T-helper 1 cell treated with Interleukin-12 subunit alpha and Interleukin-12 subunit beta and Interleukin-4 antibody, amounts not matched to agents 30 ng/mL and 1 ng/mL, for 36 hours (primary cell): ENCODE data around the gene ZFPM1. TPM values are rescaled to one million over a fixed set of nuclear protein-coding genes. Genes with fewer than 3 reads are reported as not detected.

Experiments
- intact Hi-C: fragments of 100-400 bp; cut with micrococcal nuclease; formaldehyde crosslinking; loops from one replicate; pipeline ENCODE4 v1.15.1; 2024
- total RNA-seq: library from RNA; stranded (reverse); gene quantifications from 2 replicates; pipeline ENCODE4 v1.2.3, GENCODE V29; 2022

ZFPM1 gene
- total RNA-seq, 1 donor from 2014 or later: 14.0 TPM

DNA sequence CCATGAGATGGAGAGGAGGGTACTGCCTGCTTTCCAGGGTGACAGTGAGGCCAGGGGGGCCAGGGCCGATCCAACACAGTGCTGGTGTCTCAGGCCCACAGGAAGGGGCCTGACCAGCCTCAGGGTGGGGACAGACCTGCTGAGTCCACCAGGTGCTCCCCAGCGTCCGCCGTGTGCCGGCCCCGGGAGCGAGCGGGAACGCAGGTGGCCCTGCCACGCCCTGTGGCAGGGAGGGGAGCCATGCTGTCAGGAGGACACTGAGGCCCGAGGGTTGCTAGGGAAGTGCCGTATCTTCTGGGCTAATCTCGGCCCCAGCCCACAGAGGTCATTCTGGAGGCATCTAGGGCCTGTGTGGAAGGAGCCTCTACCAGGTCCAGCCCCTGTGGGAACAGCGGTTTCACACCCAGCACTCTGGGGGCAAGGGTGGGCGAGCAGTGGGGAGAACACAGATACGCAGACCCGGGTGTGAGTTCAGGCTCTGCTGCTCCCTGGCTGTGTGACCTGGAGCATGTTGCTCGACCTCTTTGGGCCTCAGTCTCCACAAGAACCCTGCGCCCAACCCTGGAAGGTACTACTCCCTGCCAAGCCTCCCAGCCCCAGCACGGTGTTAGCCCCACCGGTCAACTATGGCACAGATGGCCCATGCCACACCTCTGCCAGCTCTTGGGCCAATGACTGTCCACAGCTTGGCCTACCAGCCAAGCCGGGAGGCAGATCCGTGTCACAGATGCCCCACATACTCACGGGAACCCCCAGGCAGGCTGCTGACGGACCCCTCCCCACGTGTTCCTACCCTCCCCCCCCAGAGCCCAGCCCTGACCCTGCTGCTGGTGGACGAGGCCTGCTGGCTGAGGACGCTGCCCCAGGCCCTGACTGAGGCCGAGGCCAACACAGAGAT lies 73.2 kb downstream of the ZFPM1 start:
- intact Hi-C loops: no loop called here

DNA sequence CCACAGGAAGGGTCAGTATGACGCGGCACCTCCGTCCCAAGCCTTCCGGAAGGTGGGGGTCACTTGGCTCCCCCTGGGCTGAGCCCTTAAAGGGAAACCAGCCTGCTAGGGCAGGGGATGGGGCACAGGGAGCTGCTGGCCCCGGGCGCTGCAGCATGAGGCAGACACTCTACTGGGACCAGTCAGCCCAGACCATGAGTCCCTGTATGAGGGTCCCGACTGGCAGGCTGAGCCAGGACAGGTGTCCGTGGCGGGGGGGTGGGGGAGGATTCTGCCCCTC lies 73.8 kb downstream of the ZFPM1 start:
- intact Hi-C loops: loop anchor here (1.0 kb wide), 1 partner anchor 84 kb away; no protein-coding TSS in a partner anchor

DNA sequence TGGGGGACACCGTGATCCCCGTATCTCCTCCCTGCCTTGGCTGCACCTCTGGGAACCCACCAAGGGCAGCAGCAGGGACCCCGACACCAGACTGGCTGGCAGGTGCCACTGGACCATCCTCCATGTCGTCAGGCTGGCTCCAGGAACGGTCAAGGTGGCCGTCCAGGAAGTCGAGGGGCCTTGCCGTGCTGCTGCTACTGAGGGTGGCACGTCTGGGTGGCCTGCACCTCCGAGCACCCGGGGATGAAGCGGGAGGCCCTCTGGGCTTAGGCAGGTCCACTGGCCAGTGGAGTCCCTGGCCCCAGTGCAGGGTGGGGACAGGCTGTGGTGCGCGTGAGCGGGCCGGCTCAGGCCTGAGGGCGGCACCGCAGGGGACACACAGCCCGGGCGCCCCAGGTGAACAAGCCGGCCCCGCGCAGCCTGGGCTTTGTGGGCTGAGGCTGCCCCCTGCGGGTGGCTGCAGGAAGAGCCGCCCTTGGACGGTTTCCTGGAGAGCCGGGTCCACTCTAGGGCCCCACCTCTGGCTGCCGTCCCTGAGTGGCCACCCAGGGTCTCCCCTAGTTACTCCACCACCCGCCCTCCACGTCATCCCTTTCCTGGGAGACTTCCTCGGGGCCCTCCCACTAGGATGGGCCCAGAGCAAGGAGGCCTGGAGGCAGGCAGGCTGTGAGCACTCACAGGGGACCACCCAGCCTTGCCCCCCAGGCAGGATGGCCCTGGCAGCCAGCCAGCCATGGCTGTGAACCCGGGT lies 74.3 kb downstream of the ZFPM1 start:
- intact Hi-C loops: loop anchor here (1.0 kb wide), 1 partner anchor 84 kb away; no protein-coding TSS in a partner anchor

DNA sequence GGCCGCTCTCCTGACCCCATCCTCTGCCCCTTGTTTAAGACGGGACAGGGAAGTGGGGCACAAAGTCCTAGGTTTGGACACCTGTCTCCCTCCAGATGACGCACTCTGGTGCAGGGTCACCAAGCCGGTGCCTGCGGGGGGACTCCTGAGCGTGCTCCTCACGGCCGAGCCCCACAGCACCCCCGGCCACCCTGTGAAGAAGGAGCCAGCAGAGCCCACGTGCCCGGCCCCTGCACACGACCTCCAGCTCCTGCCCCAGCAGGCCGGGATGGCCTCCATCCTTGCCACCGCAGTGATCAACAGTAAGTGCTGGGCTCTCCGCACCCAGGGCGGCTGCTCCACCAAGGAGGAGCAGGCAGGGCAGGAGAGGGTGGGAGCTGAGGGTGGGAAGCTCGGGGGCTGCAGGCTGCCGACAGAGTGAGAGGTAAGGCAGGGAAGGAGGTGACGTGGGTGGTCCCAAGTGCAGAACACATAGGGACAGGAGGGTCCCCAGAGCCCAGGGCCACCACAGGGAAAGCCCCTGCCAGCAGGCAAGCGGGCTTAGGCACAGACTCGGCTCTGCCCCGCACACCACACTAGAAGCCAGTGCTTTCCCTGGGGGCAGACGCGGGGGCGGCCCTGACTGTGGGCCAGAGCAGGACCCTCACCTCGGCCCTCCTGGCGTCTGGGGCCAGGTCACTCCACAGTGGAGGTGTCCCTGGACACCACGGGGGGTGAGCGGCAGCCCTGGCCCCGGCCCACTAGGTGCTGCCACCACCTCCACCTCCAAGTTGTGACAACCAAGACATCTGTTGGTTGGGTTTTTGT lies 75.1 kb downstream of the ZFPM1 start:
- intact Hi-C loops: loop anchor here (1.0 to 2.0 kb wide), 2 partner anchors 35 to 85 kb away; no protein-coding TSS in a partner anchor

DNA sequence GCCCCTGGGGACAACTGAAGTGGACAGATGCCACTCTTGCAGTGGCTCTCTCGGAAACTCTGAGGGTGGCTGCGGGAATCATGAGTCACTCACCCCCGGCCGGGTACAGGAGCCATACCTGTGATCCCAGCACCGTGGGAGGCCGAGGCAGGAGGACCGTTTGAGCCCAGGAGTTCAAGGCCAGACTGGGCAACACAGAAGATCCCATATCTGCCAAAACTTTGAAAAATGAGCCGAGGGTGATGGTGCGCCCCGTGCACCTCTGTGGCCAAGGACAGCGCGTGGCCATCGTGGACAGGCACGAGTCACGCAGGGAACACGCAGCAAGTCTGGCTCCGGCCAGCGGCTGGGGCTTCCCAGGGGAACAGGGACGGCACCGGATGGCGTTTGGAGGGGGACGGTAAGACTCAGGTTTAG lies 75.8 kb downstream of the ZFPM1 start:
- intact Hi-C loops: loop anchor here (2.0 kb wide), 1 partner anchor 34 kb away; no protein-coding TSS in a partner anchor

DNA sequence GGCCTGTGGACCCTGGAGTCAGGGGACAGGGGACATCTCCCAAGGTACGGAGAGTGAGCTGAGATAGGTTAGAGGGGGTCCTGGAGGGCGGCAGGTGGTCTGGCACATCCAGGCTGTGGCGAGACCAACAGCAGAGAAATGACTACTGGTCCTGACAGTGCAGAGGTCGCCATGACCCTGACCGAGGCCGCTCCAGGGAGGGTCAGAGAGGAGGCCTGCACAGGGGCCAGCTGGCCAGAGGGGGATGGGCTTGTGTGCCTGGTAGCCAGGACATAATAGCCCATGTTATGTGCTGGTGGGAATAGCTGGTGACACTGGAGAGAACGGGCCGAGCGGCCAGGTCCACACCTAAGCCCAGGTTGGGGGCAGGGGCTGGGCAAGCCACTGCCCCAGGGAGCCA lies 76.5 kb downstream of the ZFPM1 start:
- intact Hi-C loops: loop anchor here (2.0 kb wide), 1 partner anchor 33 kb away; no protein-coding TSS in a partner anchor

DNA sequence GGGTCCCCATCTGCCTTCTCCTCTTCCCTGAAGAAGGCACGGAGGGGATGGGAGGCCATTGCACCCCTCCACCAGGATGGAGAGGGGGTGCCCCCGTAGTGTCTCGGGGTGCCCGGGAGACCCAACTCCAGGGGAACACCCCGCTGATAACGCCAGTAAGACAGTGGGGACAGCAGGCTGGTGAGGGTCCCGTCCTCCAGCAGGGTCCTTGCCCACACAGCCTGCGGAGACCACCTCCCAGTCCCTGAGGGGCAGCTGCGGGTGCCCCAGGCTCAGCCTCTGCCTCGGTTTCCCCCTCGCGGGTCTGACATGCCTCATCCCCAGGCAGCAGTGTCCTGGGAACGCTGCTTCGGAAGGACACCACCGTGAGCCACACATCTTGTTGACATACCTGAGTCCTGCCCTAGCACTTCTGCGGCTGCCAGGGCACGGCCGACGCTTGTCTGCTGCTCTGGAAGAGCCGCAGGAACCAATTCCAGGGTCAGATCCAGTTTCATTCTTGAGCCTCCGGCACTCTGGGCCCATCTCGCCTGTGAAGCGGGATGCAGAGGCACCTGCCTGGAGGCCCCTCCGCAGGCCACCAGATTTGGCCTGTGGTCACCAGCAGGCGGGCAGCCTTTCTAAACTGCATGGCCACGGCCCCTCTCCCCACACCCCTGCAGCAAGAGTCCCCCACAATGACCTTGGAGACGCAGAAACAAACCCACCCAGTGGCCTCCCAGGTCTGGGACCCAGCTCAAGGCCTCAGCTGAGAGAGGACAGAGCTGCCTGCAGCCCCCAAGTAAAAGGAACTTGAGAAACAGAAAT lies 77.2 kb downstream of the ZFPM1 start:
- intact Hi-C loops: loop anchor here (5.0 kb wide), 1 partner anchor 578 kb away; the partner anchor contains the start of gene BANP

DNA sequence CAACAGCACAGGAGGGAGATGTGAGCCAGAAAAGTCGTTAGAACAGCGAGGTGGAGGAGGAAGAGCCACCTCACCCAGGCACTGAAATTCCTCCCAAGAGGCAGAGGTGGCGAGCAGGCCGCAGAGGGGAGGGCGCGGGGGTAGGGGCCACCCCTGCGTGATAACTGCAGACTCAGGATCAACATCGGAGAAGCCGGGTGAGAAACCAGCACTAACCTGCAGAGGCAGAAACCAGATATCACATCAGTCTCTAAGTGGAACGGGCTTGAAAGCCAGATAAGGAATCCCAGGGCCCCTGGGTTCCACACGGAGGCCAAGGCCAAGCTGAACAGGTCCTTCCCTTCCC lies 77.8 kb downstream of the ZFPM1 start:
- intact Hi-C loops: loop anchor here (5.0 kb wide), 1 partner anchor 579 kb away; the partner anchor contains the start of gene BANP

DNA sequence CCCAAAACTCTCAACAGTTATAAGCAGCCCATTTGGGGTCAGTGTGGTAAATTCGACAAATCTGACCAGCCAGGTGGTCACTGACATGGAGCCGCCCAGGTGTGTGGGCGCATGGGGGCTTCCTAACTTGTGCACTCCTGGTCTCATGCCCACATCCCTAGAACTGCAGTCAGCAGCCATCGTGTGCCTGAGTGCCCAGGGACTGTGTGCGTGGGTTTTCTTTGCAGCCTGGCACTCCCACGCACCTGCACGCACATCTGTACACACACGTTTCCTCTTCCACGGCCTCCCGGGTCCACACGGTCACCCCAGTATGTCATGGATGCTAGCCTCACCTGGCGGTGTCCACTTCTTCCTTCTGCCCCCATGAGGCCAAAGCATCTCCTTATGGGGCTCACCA lies 78.3 kb downstream of the ZFPM1 start:
- intact Hi-C loops: loop anchor here (5.0 kb wide), 1 partner anchor 579 kb away; the partner anchor contains the start of gene BANP

DNA sequence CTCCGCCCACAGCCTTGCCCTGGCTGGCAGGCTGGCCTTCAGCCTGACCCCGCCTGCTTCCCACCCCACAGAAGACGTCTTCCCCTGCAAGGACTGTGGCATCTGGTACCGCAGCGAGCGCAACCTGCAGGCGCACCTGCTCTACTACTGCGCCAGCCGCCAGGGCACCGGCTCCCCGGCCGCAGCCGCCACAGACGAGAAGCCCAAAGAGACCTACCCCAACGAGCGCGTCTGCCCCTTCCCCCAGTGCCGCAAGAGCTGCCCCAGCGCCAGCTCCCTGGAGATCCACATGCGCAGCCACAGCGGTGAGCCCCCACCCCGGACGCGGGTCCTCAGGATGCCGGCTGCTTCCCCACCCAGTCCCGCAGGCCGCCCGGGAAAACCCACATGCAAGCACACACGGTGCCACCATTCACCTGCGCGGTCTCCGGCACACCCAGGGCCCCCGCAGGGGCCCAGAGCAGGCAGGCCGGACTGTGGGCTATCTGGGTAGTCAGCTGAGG lies 78.9 kb downstream of the ZFPM1 start:
- intact Hi-C loops: loop anchor here (5.0 kb wide), 1 partner anchor 580 kb away; the partner anchor contains the start of gene BANP

DNA sequence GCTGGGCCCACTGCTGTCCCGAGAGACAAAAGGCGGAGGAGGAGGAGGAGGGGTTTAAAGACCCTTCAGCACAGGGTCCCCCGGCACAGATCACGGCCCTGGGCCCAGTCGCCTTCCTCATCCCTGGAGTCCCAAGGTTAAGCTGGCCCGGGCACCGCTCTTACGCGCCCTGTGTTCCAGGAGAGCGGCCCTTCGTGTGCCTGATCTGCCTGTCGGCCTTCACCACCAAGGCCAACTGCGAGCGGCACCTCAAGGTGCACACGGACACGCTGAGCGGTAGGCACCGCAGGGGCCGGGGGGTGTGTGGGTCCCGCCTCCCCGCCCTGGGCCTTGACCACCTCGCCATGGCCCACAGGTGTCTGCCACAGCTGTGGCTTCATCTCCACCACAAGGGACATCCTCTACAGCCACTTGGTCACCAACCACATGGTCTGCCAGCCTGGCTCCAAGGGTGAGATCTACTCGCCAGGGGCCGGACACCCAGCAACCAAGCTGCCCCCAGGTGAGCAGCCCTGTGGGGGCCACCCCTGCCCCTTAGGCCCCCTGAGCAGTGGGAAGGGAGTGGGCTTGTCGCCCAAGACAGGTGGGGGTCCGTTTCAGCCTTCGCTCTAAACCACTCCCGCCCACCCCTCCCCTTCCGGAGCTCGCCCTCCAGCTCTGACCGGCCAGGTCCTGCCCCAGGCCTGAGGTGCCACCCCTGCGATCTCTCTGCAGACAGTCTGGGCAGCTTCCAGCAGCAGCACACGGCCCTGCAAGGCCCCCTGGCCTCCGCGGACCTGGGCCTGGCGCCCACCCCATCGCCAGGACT lies 79.6 kb downstream of the ZFPM1 start:
- intact Hi-C loops: loop anchor here (5.0 kb wide), 1 partner anchor 580 kb away; the partner anchor contains the start of gene BANP

DNA sequence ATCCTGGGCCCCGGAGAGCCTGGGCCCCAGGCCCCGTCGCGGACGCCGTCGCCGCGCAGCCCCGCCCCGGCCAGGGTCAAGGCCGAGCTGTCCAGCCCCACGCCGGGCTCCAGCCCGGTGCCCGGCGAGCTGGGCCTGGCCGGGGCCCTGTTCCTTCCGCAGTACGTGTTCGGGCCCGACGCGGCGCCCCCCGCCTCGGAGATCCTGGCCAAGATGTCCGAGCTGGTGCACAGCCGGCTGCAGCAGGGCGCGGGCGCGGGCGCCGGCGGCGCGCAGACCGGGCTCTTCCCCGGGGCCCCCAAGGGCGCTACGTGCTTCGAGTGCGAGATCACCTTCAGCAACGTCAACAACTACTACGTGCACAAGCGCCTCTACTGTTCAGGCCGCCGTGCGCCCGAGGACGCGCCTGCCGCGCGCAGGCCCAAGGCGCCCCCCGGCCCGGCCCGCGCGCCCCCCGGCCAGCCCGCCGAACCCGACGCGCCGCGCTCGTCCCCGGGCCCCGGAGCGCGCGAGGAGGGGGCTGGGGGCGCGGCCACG lies 80.4 kb downstream of the ZFPM1 start:
- intact Hi-C loops: loop anchor here (5.0 kb wide), 1 partner anchor 581 kb away; the partner anchor contains the start of gene BANP

DNA sequence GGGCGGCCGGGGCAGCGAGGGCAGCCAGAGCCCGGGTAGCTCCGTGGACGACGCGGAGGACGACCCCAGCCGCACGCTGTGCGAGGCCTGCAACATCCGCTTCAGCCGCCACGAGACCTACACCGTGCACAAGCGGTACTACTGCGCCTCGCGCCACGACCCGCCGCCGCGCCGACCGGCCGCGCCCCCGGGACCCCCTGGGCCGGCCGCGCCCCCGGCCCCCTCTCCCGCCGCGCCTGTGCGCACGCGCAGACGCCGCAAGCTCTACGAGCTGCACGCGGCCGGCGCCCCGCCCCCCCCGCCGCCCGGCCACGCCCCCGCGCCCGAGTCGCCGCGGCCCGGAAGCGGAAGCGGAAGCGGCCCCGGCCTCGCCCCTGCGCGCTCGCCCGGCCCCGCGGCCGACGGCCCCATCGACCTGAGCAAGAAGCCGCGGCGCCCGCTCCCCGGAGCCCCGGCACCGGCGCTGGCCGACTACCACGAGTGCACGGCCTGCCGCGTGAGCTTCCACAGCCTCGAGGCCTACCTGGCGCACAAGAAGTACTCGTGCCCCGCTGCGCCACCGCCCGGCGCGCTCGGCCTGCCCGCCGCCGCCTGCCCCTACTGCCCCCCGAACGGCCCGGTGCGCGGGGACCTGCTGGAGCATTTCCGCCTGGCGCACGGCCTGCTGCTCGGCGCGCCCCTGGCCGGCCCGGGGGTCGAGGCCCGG lies 81.0 kb downstream of the ZFPM1 start:
- intact Hi-C loops: loop anchor here (1.0 to 5.0 kb wide), 2 partner anchors 82 to 582 kb away; partner anchors contain the start of gene BANP

DNA sequence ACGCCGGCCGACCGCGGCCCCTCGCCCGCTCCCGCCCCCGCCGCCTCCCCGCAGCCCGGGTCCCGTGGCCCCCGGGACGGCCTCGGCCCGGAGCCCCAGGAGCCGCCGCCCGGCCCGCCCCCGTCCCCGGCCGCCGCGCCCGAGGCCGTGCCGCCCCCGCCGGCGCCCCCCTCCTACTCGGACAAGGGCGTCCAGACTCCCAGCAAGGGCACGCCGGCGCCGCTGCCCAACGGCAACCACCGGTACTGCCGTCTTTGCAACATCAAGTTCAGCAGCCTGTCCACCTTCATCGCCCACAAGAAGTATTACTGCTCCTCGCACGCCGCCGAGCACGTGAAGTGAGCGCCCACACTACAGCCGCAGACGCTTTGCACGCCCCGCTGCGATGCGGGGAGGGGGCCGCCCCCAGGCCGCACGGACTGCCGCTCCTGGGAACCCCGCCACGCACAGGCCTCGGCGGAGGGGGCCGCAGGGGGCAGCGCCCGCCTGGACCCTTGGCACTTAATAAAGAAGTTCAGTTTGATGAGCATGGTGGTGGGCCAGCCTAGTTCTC lies 81.6 kb downstream of the ZFPM1 start:
- intact Hi-C loops: loop anchor here (1.0 to 5.0 kb wide), 2 partner anchors 82 to 582 kb away; partner anchors contain the start of gene BANP

DNA sequence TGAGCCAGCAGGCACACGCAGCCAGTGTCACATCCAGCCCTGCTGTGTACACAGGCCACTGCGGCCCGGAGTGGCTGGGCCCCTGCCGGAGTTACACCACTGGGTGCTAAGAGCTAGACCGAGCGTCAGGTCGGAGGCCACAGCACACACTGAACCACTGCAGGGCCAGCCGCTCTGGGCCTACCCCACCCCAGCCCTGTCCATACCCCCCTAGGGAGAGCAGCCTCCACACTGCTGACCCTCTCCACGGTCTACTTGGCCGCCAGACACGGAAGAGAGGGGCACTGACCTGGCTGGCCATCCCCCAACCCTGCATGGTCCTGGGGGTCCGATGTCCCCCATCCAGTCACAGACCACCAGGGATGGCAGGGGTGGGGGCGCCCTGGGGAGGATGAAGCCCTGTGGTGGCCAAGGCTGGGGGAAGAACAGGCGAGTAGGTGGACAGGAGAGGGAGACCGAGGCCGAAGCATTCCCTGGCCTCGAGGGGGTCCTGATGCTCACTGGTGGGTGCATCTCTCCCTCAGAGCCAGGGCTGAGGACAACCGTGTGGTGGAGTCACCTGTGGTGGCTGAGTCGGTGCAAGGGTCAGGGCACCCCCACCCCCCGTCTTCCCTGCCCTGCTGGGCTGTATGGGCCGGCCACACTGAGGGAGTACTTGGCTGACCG lies 82.2 kb downstream of the ZFPM1 start:
- intact Hi-C loops: no loop called here

DNA sequence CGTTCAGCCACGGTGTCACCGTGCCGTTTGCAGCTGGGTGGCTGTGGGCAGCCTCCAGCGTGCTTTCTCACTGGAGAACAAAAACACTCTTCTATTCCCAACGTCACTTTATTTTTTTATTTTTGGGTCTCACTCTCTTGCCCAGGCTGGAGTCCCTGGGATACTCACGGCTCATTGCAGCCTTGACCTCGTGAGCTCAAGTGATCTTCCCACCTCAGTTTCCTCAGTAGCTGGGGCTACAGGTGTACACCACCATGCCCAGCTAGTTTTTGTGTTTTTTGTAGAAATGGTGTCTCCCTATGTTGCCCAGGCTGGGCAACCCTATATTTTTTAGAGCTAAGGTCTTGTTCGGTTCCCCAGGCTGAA lies 82.8 kb downstream of the ZFPM1 start:
- intact Hi-C loops: no loop called here

DNA sequence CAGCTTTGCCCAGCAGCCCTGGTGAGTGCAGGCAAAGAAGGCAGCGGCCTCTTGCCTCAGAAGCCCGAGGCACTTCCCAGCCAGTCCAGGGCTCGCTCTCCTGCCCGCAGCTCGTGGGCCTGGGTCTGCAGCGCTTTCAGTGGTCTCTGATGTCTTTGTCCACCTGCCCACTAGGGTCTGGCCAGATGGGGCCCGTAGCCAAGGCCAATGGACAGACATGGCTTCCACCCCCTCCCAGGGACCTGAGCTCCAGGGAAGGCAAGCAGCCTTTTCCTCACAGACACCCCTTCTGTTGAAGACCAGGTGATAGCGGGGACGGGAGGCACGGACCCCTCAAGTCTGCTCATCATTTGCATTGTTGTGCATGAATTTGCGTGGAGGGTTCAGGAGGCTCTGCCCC lies 83.4 kb downstream of the ZFPM1 start:
- intact Hi-C loops: no loop called here
